Neuronal stem cell (in vitro differentiated cells): ENCODE results near the gene FMN2.
A peak's percentile ranks its signal among the peaks of the same experiment; 100 is the strongest.

ENCODE experiments used
- DNase-seq: peaks from one replicate; pipeline ENCODE4 v3.0.0-alpha.2; 2013; ENCODE audit warnings: low spot score
- H2AFZ ChIP-seq: one replicate; pipeline ENCODE4 v1.6.1; 2013; ENCODE audit warnings: mild to moderate bottlenecking, low read length, inconsistent platforms
- H2AK5ac ChIP-seq: 2 replicates; pipeline ENCODE4 v1.6.1; 2013; ENCODE audit warnings: low read depth, mild to moderate bottlenecking, inconsistent platforms, low read length, moderate library complexity, mixed read lengths
- H2BK120ac ChIP-seq: 2 replicates; pipeline ENCODE4 v1.6.1; 2013; ENCODE audit warnings: low read depth, mild to moderate bottlenecking, inconsistent platforms, low read length, moderate library complexity, mixed read lengths
- H2BK12ac ChIP-seq: one replicate; pipeline ENCODE4 v1.6.1; 2013; ENCODE audit warnings: low read length, inconsistent platforms
- H2BK15ac ChIP-seq: 2 replicates; pipeline ENCODE4 v1.6.1; 2013; ENCODE audit warnings: mild to moderate bottlenecking, low read length, inconsistent platforms, mixed read lengths
- H2BK5ac ChIP-seq: one replicate; pipeline ENCODE4 v1.6.1; 2013; ENCODE audit warnings: inconsistent platforms, mild to moderate bottlenecking, low read length, moderate library complexity
- H3K14ac ChIP-seq: one replicate; pipeline ENCODE4 v1.6.1; 2013; ENCODE audit warnings: low read length, inconsistent platforms
- H3K18ac ChIP-seq: 2 replicates; pipeline ENCODE4 v1.6.1; 2013; ENCODE audit warnings: low read length, inconsistent platforms
- H3K23ac ChIP-seq: 2 replicates; pipeline ENCODE4 v1.6.1; 2013; ENCODE audit warnings: low read depth, mild to moderate bottlenecking, mixed read lengths, low read length, inconsistent platforms; ENCODE audit not compliant: poor library complexity
- H3K27ac ChIP-seq: replicated peaks from 3 replicates; pipeline ENCODE4 v1.5.1; 2013; ENCODE audit warnings: low read length, inconsistent platforms
- H3K27me3 ChIP-seq, 3 experiments: 2 replicates each; pipeline ENCODE4 v1.6.1; 2013; ENCODE audit warnings: low read length in 3 of 3, mild to moderate bottlenecking in 2 of 3, inconsistent platforms in 1 of 3, low read depth in 1 of 3, mixed read lengths in 1 of 3, moderate library complexity in 1 of 3; ENCODE audit not compliant: control insufficient read depth in 3 of 3, insufficient read depth in 3 of 3
- H3K36me3 ChIP-seq, 2 donors: replicated peaks in 1 of 2; 2 replicates each; pipeline ENCODE4 v1.6.1; 2013; ENCODE audit warnings: low read length in 2 of 2; ENCODE audit not compliant: control insufficient read depth in 2 of 2, insufficient read depth in 2 of 2
- H3K4ac ChIP-seq: 2 replicates; pipeline ENCODE4 v1.6.1; 2013; ENCODE audit warnings: inconsistent platforms, mild to moderate bottlenecking, low read length, moderate library complexity
- H3K4me1 ChIP-seq, 2 donors: 1 replicate in 1 of 2; 2 replicates in 1 of 2; pipeline ENCODE4 v1.6.1; 2013; ENCODE audit warnings: low read length in 2 of 2, low read depth in 1 of 2; ENCODE audit not compliant: control insufficient read depth in 2 of 2, insufficient read depth in 1 of 2
- H3K4me2 ChIP-seq: one replicate; pipeline ENCODE4 v1.6.1; 2013; ENCODE audit warnings: mild to moderate bottlenecking, low read length, inconsistent platforms; ENCODE audit not compliant: insufficient read depth, poor library complexity, severe bottlenecking
- H3K4me3 ChIP-seq, 2 donors: 2 replicates each; pipeline ENCODE4 v1.5.1; 2013; ENCODE audit warnings: low read length in 2 of 2, mild to moderate bottlenecking in 2 of 2, inconsistent platforms in 1 of 2, moderate library complexity in 1 of 2
- H3K79me1 ChIP-seq: one replicate; pipeline ENCODE4 v1.6.1; 2013; ENCODE audit warnings: low read depth, mild to moderate bottlenecking, inconsistent platforms, low read length, moderate library complexity
- H3K9ac ChIP-seq: one replicate; pipeline ENCODE4 v1.6.1; 2013; ENCODE audit warnings: mild to moderate bottlenecking, low read depth, low read length, inconsistent platforms; ENCODE audit not compliant: poor library complexity
- H3K9me3 ChIP-seq, 2 donors: replicated peaks in 1 of 2; 2 replicates each; pipeline versions ENCODE3 to v1.6.1; 2013; ENCODE audit warnings: low read length in 2 of 2, mild to moderate bottlenecking in 2 of 2, inconsistent platforms in 1 of 2, low read depth in 1 of 2, mixed read lengths in 1 of 2, moderate library complexity in 1 of 2; ENCODE audit not compliant: control insufficient read depth in 2 of 2, insufficient read depth in 1 of 2
- H4K8ac ChIP-seq: one replicate; pipeline ENCODE4 v1.6.1; 2013; ENCODE audit warnings: low read depth, mild to moderate bottlenecking, inconsistent platforms, low read length, moderate library complexity
- H4K91ac ChIP-seq: one replicate; pipeline ENCODE4 v1.6.1; 2013; ENCODE audit warnings: low read length, low read depth, mild to moderate bottlenecking, inconsistent platforms; ENCODE audit not compliant: poor library complexity
- WGBS, 2 donors: extraction: QIAGEN DNeasy Blood & Tissue Kit; methylation state at CpG; one replicate each; pipeline ENCODE4 v1.1.7; 2013; ENCODE audit warnings: missing lambda C conversion rate in 2 of 2, mixed read lengths in 1 of 2; ENCODE audit not compliant: insufficient read length in 2 of 2, insufficient replicate concordance in 1 of 2; ENCODE audit errors: extremely low coverage in 2 of 2; 5-methylcytosine and 5-hydroxymethylcytosine counted together

Gene FMN2

DNA sequence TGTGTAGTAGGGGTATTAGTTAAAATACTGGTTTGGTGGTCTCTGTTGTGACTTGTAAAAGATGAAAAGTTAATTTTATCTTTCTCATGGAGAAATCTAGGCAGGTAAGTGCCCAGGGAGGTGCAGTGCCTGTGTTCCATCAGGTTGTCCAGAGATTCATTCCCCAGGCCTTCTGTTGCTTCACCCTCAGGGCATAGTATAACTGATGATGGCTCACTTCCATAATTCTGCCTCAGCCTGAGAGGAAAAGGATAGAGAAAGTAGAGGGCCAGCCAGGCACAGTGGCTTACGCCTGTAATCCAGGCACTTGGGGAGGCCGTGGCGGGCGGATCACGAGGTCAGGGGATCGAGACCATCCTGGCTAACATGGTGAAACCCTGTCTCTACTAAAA is 153.9 kb downstream of the FMN2 start:
- H4K91ac ChIP-seq, result no peak overlapping the region
- WGBS, 2 donors, result no CpG with 5 or more reads among the region's 6 CpGs
- no peak overlapping the region for H2BK120ac ChIP-seq
- H4K8ac ChIP-seq, result no peak overlapping the region
- no peak overlapping the region for H3K18ac ChIP-seq
- H3K27ac ChIP-seq, result no peak overlapping the region
- no peak overlapping the region for H2BK12ac ChIP-seq
- H3K14ac ChIP-seq, result no peak overlapping the region
- no peak overlapping the region for H3K23ac ChIP-seq
- DNase-seq, result no peak
- H3K4me2 ChIP-seq, result no peak overlapping the region
- H3K27me3 ChIP-seq, result no peaks in the 10 kb centered on the region
- no peak overlapping the region for H3K4me3 ChIP-seq
- no peak overlapping the region for H2BK5ac ChIP-seq
- H2AFZ ChIP-seq, result no peak overlapping the region
- H3K4ac ChIP-seq, result no peak overlapping the region
- no peak overlapping the region for H2AK5ac ChIP-seq
- no peak overlapping the region for H2BK15ac ChIP-seq
- no peaks in the 10 kb centered on the region for H3K4me1 ChIP-seq
- no peak overlapping the region for H3K9ac ChIP-seq
- peaks cover 0 to 9% of the 10 kb centered on the region in 2 donors for H3K36me3 ChIP-seq
- H3K9me3 ChIP-seq, result peaks cover 0 to 9% of the 10 kb centered on the region in 2 donors
- no peaks in the 10 kb centered on the region for H3K79me1 ChIP-seq

DNA sequence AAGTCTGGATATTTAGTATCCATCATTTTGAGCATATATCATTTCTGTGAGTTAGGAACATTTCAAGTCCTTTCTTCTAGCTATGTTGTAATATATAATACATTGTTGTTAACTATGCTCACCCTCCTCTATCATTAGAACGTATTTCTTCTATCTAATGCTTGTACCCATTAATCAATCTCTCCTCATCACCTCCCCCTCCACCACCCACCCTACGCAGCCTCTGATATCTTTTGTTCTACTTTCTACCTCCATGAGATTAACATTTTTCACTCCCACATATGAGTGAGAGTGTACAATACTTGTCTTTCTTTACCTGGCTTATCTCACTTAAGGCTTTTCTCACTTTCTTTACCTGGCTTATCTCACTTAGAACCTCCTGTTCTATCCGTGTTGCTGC is 156.2 kb downstream of the FMN2 start:
- H2AFZ ChIP-seq, result no peak overlapping the region
- no peak overlapping the region for H4K8ac ChIP-seq
- H3K14ac ChIP-seq, result no peak overlapping the region
- no peak overlapping the region for H2BK12ac ChIP-seq
- no peaks in the 10 kb centered on the region for H3K4me1 ChIP-seq
- H3K23ac ChIP-seq, result no peak overlapping the region
- H3K79me1 ChIP-seq, result no peaks in the 10 kb centered on the region
- DNase-seq, result no peak
- no peak overlapping the region for H2BK5ac ChIP-seq
- H3K18ac ChIP-seq, result no peak overlapping the region
- H3K4me2 ChIP-seq, result no peak overlapping the region
- no peak overlapping the region for H3K9ac ChIP-seq
- H2AK5ac ChIP-seq, result no peak overlapping the region
- H2BK15ac ChIP-seq, result no peak overlapping the region
- peaks cover 0 to 9% of the 10 kb centered on the region in 2 donors for H3K9me3 ChIP-seq
- H2BK120ac ChIP-seq, result no peak overlapping the region
- H3K4me3 ChIP-seq, result no peak overlapping the region
- 100% methylated on average over 1 of the region's 3 CpGs; no CpG with 5 or more reads in 1 of the 2 donors for WGBS, 2 donors
- no peak overlapping the region for H4K91ac ChIP-seq
- H3K27ac ChIP-seq, result no peak overlapping the region
- H3K4ac ChIP-seq, result no peak overlapping the region
- no peaks in the 10 kb centered on the region for H3K36me3 ChIP-seq
- no peaks in the 10 kb centered on the region for H3K27me3 ChIP-seq

DNA sequence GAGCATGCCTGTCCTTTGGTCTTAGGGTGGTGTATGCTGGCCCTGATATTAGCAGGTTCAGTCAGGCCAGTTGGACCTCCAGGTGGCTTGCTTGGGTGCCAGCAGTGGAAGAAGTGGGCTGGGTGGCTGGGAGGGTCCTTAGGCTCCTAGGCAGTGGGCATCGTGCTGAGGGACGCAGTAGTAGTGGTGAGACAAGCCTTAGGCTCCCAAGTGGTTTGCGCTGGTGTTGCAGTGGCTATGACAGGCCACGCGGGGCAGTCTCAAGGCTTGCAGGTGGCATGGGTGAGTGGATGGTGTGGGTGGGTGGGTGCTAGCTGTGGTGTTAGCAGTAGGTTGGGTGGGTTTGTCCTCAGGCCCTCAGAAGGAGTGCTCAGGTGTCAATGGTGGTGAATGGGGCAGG is 162.3 kb downstream of the FMN2 start:
- no peak overlapping the region for H3K27ac ChIP-seq
- no peak overlapping the region for H3K4ac ChIP-seq
- H2AFZ ChIP-seq, result no peak overlapping the region
- peak overlapping the region; percentile 38 for H3K14ac ChIP-seq
- H4K8ac ChIP-seq, result no peak overlapping the region
- no peak overlapping the region for H3K9ac ChIP-seq
- no peaks in the 10 kb centered on the region for H3K27me3 ChIP-seq
- no peak overlapping the region for H4K91ac ChIP-seq
- H3K18ac ChIP-seq, result no peak overlapping the region
- H2BK15ac ChIP-seq, result no peak overlapping the region
- H3K4me1 ChIP-seq, result no peaks in the 10 kb centered on the region
- H3K36me3 ChIP-seq, result peaks cover 0 to 12% of the 10 kb centered on the region in 2 donors
- WGBS, 2 donors, result no CpG with 5 or more reads among the region's 5 CpGs
- H3K4me2 ChIP-seq, result no peak overlapping the region
- H2BK120ac ChIP-seq, result no peak overlapping the region
- peak overlapping the region; percentile 31 for H3K23ac ChIP-seq
- H3K4me3 ChIP-seq, result peak overlapping the region in 1 of 2 donors; percentile 40
- no peak overlapping the region for H2AK5ac ChIP-seq
- H2BK5ac ChIP-seq, result no peak overlapping the region
- H3K9me3 ChIP-seq, result peaks cover 0 to 9% of the 10 kb centered on the region in 2 donors
- H3K79me1 ChIP-seq, result peaks cover 3% of the 10 kb centered on the region
- no peak for DNase-seq
- no peak overlapping the region for H2BK12ac ChIP-seq

DNA sequence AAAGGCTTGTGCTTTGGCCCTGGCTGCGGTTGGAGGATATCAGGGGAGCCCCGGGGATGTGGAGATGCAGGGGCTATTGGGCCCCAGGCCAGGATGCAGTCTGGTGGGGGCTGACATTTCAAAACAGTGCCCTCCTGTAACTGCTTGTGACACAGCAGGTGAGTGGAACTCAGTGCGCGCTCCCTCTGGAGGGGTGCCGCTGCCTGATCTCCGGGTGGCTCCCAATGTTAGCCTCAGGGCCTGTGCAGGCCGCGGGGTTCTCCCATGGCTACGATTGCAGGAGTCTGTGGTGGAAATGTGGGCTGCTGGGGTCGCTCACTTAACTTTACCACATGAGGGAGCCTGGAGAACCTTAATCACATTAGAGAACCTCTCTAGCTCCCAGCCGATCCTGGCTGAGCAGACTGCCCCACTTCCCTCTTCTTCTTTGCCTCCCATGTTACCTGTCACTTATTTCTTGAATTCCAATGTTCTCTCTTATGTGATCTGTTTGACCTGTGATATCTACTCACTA is 163.2 kb downstream of the FMN2 start:
- H3K9me3 ChIP-seq, result peaks cover 0 to 4% of the 10 kb centered on the region in 2 donors
- no peak for DNase-seq
- H2AK5ac ChIP-seq, result no peak overlapping the region
- no peak overlapping the region for H4K91ac ChIP-seq
- no peak overlapping the region for H3K4me3 ChIP-seq
- no peak overlapping the region for H3K4me2 ChIP-seq
- H3K23ac ChIP-seq, result peak overlapping the region; percentile 65
- peaks cover 3% of the 10 kb centered on the region for H3K79me1 ChIP-seq
- no peaks in the 10 kb centered on the region for H3K4me1 ChIP-seq
- H2BK5ac ChIP-seq, result no peak overlapping the region
- H3K9ac ChIP-seq, result no peak overlapping the region
- no peak overlapping the region for H2BK15ac ChIP-seq
- no peak overlapping the region for H3K27ac ChIP-seq
- H3K27me3 ChIP-seq, result no peaks in the 10 kb centered on the region
- WGBS, 2 donors, result no CpG with 5 or more reads among the region's 11 CpGs
- peak overlapping the region; percentile 70 for H3K18ac ChIP-seq
- no peak overlapping the region for H4K8ac ChIP-seq
- no peak overlapping the region for H2AFZ ChIP-seq
- H3K14ac ChIP-seq, result no peak overlapping the region
- H3K36me3 ChIP-seq, result peaks cover 0 to 13% of the 10 kb centered on the region in 2 donors
- no peak overlapping the region for H2BK120ac ChIP-seq
- no peak overlapping the region for H3K4ac ChIP-seq
- H2BK12ac ChIP-seq, result no peak overlapping the region
